ENCODE data around the gene XPO5. TPM values are rescaled to one million over a fixed set of nuclear protein-coding genes. Genes with fewer than 3 reads are reported as not detected.
"Not testable (repeated sequence)": the region's sequence is repeated elsewhere in the genome, so short reads cannot be mapped to it uniquely, and the experiment has no call there.

XPO5 gene
- total RNA-seq, 1 donor from 2014 or later: 27.2 TPM

DNA sequence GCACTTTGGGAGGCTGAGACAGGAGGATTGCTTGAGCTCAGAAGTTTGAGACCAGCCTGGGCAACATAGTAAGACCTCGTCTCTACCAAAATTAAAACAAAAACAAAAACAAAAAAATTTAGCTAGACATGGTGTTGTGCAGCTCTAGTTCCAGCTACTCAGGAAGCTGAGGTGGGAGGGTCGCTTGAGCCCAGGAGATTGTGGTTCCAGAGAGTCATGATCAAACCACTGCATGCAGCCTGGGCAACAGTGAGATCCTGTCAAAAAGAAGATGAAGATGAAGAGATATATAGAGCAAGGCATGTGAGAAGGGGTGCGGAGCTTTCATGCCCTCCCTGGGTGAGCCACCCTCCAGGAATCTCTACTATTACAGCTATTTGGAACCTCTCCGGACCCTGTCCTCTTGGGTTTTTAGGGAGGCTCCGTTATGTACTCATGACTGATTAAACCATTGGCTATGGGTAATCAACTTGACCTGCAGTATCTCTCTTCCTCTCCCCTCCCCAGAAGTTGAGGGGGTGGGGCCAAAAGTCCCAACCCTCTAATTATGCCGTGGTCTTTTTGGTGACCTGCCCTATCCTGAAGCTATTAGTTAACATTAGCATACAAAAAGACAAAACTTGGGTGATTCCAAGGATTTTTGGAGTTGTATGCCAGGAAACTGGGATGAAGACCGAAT, 9.2 kb upstream of the XPO5 start:
- no peak for DNase-seq

DNA sequence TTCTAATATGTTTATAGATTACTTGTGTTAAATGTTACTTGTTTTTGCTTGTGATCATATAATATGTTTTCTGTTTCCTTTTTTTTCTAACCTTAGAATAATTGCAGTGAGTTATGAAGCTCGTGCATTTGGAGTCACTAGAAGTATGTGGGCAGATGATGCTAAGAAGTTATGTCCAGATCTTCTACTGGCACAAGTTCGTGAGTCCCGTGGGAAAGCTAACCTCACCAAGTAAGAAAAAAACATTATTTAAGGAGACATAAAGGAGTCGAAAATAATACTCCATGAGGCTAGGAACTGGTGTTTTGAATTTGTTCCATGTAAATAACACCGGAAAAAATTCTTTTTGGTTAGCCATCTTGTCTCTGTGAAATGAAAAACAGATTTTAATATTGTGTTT, 7.1 kb upstream of the XPO5 start:
- no peak for DNase-seq

DNA sequence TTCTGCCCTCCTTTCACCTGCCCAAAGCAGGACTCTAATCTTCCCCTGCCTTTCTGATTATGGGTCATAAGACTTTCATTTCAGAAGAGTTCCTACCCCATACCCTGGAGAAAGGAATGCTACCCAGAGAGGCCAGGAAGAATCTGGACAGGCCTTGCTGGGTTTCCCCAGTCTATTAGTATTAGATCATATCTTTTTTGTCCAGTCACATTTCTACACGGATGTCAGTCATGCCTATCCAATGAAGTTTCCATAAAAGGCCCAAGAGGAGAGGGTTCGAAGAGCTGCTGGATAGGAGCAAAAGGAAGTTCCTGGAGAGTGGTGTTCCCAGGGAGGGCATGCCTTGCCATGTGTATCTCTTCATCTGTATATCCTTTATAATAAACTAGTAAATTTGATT, 3.3 kb upstream of the XPO5 start:
- peak; percentile 49 for DNase-seq

DNA sequence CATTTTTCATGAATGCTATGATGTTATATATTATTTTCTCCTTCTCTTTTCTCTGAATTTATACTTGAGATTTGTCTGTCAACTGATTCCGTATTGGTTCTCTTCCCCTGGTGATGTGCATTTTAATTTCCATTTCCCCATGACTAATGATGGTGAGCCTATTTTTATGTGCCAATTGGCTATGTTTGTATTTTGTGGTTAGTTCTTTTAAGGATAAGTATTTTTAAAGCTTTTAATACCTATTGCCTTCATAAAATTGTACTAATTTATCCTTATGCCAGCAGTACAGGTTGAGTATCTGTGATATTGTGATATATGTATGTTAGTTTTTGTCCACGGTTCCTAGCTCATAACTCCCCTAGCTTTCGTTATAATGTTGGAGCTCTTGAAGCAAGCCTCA, 2.9 kb upstream of the XPO5 start:
- peak; percentile 3 for DNase-seq

DNA sequence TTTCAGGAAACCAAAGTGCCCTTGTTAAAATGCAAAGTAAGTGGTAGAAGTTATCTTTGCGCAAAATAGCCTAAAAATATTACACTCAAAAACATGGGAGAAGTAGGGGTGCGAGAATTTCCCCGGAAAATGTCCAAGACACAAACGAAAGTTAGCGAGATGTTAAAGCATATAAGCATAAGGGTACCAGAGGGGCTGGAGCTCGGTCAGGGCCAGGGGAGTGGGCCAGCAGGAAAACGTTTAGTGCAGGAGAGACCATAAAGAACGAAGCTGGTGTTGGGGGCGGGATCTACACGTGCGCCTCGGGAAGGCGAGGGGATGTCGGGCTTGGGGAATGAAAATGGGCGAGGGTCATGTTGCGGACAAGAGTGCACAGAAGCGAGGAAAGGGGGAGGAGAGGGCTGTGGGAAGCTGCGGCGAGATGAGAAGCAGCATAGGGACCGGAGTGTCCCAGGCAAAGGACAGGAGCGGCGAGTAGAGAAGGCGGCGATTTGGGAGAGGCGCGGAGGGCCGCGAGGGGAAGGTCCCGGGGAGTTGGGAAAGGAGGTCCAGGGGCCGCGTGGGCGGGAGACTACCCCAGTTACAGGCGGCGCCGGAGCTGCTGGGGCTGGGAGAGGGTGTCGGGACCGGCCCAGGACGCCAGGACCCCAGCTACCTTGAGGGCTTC, 600 bp downstream of the XPO5 start:
- peak; percentile 52 for DNase-seq

DNA sequence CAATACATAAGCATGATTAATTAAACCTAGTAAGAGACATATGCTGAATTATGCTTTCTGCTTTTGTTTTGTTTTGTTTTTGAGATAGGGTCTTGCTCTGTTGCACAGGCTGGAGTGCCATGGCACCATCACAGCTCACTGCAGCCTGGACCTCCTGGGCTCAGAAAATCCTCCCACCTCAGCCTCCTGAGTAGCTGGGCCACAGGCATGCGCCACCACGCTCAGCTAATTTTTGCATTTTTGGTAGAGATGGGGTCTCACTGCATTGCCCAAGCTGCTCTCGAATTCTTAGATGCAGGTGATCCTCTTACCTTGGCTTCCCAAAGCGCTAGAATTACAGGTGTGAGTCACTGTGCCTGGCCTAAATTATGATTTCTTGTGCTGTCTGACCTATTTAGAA, 3.8 kb downstream of the XPO5 start:
- no peak for DNase-seq

DNA sequence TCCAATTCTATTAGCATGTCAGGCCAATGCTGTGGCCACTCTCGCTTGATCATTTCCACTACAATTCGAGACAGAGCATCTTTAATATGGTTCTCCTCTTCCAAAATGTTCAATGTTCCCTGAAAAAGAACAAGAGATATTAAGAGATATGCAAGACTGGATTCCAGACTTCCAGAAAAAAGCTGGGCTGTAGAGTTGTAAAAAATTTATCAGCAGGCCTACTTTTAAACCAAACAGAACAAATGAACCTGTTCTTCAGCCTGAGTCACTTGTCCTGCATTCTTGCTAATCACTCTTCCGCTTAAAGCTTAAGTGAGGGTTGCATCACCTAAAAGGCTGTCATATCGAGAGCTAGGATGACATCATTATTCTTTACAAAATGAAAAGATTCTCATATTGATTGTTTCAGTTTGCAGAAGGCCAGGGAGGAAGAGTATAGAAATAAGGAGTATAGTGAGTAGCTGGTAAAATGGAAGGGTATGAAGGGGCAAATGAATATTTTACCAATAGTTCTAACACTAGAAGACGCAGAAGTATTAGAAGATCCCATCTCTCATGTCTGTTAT, 4.9 kb downstream of the XPO5 start:
- DNase-seq: no peak

DNA sequence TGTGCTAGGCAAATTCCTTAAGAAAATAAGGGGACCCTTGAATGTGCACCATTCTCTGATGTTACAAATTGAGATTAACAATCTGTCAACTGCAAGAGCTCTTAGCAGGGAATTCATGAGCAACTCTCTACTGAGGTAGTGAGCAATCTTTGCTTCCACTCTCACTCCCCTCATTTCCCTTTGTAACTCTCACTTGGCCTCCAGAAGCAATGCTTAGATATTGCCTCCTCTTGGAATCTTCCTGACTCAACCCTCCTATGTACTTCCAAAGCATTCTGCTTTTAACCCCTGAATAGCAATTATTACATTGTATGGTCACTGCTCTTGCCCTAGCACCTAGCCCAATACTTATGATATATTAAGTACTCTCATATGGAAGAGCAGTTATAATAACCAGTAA, 16.5 kb downstream of the XPO5 start:
- no peak for DNase-seq

DNA sequence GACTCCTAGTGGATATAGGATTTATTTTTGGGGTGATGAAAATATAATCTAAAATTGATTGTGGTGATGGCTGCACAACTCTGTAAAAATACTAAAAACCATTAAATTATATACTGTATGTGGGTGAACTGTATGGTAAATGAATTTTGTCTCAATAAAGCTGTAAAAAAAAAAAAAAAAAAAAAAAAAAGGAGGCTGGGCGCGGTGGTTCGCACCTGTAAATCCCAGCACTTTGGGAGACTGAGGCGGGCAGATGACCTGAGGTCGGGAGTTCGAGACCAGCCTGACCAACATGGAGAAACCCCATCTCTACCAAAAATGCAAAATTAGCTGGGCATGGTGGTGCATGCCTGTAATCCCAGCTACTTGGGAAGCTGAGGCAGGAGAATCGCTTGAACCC, 18.2 kb downstream of the XPO5 start:
- not testable (repeated sequence) for DNase-seq

DNA sequence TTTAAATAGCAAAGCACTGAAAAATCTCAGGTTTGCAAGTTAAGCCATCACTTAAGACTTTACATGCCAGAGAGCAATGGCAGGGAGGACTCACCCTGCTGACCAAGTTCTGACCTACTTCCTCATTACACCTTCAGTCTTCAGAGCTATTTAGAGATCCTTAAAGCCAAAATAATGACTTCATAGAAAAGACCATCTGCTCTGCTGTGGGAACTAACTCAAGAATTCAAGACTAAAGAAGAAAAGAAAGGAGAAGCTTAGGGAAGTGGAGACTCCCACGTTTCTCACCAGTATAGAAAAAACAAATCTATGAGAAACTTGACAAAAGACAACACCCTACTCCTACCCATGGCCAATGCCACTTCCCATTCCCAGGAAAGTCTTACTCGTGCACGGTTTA, 28.6 kb downstream of the XPO5 start:
- DNase-seq: no peak

DNA sequence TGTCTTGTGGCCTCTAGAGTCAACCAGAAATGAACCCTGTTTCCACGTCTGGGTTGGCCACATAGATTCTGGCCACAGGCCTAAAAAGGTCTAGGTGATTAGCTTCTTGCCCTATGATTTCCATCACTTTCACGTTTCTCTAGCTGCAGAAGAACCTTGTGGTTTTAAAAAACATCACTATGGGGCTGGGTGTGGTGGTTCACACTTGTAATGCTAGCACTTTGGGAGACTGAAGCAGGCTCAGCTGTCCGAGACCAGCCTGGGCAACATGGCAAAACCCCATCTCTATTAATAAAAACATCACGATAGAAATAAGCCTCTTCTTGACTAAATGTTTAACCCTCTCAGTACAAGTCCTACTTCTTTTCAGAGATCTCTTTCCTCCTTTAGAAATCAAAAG, 31.4 kb downstream of the XPO5 start:
- no peak for DNase-seq

DNA sequence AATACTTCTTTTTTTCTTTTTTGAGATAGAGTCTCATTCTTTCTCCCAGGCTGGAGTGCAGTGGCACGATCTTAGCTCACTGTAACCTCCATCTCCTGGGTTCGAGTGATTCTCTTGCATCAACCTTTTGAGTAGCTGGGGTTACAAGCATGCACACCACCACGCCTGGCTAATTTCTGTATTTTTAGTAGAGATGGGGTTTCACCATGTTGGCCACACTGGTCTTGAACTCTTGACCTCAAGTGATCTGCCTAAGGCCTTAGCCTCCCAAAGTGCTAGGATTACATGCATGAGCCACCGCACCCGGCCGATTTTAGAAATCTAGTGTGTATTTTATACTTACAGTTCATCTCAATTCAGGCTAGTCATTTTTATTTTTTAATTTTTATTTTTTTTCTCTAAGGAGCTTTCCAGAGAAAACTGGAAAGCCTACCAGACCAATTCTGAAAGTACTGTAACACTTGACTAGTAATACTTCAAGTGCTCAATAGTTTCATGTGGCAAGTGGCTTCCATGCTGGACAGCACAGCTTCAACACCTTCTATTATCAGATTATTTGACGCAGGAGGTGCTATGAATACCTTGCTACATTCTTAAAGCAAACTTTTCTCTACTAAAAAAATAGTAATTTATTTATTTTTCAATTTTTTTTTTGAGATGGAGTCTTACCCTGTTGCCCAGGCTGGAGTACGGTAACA, 33.9 kb downstream of the XPO5 start:
- DNase-seq: no peak

DNA sequence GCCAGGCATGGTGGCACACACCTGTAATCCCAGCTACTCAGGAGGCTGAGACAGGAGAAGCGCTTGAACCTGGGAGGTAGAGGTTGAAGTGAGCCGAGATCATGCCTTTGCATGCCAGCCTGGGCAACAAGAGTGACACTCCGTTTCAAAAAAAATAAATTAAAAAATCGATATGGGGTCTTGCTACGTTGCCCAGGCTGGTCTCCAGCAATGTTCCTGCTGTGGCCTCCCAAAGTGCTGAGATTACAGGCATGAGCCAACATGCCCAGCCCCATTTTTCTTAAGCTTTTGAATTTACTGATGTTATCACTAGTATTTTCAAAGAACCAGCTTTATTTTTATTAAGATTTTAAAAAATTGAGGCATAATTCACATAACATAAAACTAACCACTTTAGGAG, 35.3 kb downstream of the XPO5 start:
- DNase-seq: no peak

DNA sequence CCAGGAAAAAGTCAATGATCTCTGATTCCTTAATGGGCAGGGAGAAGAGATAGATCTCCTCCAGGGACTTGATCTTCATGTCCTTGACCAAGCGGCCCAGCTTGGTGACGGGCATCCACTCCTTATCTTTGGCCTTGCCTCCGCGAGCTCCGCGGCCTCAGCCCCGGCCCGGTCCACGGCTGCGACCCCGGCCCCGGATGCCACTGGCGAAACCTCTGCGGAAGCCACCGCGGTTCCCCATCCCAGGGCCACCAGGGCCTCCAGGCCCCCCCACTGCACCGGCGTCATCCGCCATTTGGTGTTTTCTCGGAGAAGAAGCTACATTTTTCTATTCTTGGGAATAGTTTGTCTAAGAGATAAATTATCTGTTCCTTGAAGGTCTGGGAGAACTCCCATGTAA, 36.4 kb downstream of the XPO5 start:
- not testable (repeated sequence) for DNase-seq

DNA sequence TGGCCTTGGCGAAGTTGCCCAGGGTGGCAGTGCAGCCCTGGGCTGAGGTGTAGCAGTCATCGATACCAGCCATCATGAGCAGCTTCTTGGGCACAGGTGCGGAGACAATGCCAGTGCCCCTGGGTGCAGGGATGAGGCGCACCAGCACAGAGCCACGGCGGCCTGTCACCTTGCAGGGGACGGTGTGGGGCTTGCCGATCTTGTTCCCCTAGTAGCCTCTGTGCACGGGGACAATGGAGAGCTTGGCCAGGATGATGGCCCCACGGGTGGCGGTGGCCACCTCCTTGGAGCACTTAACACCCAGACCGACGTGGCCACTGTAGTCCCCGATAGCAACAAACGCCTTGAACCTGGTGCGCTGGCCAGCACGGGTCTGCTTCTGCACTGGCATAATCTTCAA, 36.9 kb downstream of the XPO5 start:
- not testable (repeated sequence) for DNase-seq

DNA sequence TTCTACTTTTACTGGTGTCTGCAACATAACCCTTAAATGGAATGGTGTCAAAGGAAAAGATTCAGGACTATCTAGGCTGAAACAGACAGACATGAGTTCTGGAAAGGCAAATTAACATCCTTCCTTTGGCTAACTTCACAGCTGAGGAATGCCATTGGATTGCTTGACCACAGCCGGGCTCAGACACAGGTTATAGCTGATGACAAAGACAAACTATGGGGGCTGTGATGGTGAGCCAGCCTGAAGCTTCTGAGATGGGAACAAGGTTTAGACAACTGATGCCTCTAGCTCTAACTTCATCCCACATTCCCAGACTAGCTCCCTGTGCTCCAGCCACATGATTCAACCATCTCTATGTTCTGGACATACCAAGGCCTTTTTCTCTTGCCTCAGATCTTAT, 43.6 kb downstream of the XPO5 start:
- DNase-seq: no peak

DNA sequence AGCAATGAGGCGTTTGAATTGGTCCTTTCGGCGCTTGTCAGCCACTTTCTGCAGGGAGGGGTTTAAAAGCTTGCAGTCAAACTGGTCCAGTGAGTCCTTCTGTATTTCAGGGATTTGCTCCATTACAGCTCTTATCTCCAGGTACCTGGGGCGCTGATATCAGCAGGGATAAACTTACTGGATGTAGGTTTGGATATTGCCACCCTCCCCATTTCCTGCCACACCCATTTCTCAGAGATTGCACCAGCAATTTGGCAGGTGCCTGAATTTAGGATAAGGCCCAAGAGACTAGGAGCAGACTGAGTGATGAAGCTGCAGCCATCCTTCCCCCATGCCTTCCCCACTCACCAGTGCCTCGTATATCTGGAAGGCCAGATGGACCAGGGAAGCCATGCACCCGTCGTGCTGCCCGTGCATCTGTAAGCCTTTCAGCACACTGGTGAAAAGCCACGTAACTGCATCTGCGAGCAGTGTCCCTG, 51.3 kb downstream of the XPO5 start:
- no peak for DNase-seq

DNA sequence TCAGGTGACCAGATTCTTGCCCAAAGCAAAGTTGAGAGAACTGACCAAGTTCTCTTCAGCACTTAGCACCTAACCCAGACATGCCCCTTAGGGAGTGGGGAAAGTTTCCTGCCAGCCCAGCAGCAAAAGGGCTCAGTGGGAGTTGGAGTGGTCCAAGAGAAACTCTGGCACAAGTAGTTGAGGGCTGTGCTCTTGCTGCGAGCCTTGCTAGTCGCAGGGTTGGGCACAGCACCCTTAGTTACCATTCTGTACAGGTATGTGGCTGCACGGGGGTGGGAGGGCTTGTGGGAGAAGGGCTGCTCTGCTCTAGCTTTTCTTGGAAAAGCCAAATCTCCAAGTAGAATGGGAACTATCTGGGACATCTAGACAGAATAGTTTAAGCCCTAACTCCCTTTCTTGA, 52.6 kb downstream of the XPO5 start:
- DNase-seq: no peak

DNA sequence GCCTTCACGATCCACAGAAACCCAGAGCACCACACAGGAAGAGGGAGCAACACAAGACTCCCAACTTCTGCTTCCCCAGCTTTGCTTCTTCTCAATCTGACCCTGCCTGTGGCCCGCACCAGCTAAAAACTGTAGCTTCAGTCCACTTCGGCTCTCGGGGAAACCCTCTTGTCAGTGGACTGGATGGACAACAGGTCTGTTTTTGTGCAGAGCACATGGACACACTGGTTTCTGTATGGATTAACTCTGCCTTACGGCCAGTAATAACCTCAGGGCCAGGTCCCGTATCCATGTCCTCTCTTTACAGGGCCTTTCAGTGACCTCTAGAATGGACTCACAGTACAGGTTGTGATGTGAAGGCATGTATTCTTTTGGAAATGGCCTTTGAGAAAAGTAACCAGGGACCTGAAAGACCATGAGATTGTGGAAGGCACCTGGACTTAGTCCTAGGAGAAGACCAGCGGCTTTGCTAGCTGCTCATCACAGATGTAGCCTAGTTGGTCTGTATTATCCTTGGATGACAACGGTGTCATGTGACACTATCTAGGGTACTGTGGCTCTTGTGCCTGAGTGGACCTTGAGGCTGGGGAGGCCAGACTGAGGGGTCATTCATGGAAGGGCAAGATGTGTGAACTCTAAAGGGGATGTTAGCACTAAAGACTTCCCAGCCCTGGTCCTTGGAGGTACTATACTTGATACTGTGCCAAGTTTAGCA, 53.1 kb downstream of the XPO5 start:
- no peak for DNase-seq

DNA sequence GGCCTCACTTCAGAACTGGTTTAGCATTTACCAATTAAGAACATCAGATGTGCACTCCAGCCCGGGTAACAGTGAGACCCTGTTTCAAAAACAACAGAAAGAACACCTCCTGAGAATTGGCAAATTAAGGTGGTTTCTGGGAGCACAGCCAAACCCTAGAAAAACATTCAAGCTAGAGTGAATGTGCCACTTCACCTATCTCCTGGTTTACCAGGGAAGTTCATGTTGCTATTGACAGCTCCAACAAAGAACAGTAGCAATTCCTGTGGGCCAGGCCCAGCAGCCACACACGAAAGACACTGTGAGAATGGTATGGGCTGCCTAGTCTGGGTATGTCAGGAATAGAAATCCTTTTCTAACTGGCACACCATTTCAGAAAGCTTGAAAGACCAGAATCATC, 54.0 kb downstream of the XPO5 start:
- DNase-seq: no peak

DNA sequence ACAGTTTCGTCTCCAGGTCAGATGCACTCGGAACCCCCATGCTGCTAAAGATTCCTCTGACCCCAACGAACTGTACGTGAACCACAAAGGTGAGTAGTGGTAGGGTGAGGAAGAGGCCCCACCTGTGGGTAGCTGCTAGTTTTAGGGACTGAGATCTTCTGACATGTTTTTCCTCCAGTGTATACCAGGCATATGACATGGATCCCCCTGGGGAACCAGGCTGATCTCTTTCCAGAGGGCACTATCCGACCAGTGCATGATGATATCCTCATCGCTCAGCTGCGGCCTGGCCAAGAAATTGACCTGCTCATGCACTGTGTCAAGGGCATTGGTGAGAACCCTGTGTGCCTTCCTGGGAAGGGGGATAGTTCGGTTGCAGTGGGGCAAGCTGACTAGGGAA, 55.7 kb downstream of the XPO5 start:
- no peak for DNase-seq

DNA sequence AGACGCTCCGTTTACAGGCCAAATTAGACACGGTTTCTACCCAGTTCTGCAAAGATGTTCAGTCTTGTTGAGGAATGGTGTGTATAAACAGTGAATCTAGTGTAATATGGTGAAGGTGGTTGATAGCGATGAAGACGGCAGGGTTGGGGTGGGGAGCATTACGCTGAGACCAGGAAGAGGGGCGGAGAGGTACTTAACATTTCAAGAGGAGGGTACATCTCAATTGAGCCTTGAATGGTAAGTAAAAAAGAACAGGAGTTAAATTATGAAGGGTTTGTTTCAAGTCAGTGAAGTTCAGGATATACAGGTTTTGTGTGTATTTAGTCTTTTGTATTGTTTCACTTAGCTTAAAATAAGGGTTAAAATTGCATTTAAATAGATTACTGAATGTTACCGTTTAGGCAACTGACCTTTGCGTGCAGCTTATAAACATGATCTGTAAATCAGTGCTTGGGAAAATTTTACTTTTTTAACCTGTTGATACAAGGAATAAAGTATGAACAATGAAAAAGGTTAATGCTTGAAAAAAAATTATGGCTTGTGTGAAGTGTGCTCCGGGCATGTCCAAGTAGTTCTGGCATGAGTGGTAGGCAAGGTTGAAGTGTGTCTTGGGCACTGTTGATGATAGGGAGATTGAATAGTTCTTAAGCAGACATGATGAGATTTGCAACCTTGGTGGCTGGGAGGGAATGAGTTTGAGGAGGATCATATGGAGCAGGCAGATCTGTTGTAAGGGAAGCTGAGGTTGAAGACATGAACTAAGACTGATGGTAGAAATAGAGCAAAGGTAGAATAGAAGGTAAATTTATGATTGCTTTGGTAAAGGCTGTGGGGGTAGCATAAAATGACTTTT, 58.1 kb downstream of the XPO5 start:
- peak; percentile 32 for DNase-seq

Data from dermis blood vessel endothelial cell (primary cell).